Spinal cord (tissue), 10 donors: ENCODE results near the gene GRID1. TPM values are rescaled to one million over a fixed set of nuclear protein-coding genes. Genes with fewer than 3 reads are reported as not detected.

Experiments
- DNase-seq, 6 donors: peaks; one replicate each; pipeline versions ENCODE4 v3.0.0 to v3.0.0-alpha.2; 2013 to 2015; ENCODE audit warnings: low spot score in 6 of 6, low read depth in 4 of 6
- H3K27ac ChIP-seq: one replicate; pipeline ENCODE4 v1.5.1; 2013; ENCODE audit warnings: low read depth, low read length, control low read depth
- H3K27me3 ChIP-seq: one replicate; pipeline ENCODE4 v1.6.1; 2013; ENCODE audit warnings: low read length; ENCODE audit not compliant: control insufficient read depth, insufficient read depth
- H3K36me3 ChIP-seq: one replicate; pipeline ENCODE4 v1.6.1; 2013; ENCODE audit warnings: low read length; ENCODE audit not compliant: control insufficient read depth, insufficient read depth
- H3K4me1 ChIP-seq: one replicate; pipeline ENCODE4 v1.6.1; 2013; ENCODE audit warnings: low read length; ENCODE audit not compliant: control insufficient read depth, insufficient read depth
- H3K4me3 ChIP-seq: one replicate; pipeline ENCODE4 v1.5.1; 2013; ENCODE audit warnings: low read depth, low read length, control low read depth
- H3K9me3 ChIP-seq: one replicate; pipeline ENCODE4 v1.6.1; 2013; ENCODE audit warnings: low read length; ENCODE audit not compliant: control insufficient read depth, insufficient read depth
- WGBS: methylation state at CpG from one replicate; pipeline ENCODE4 v1.1.5; 2013; ENCODE audit warnings: missing lambda C conversion rate; ENCODE audit not compliant: insufficient coverage; 5-methylcytosine and 5-hydroxymethylcytosine counted together
- polyA plus RNA-seq, 2 donors: library from polyadenylated mRNA; unstranded; fragments of 120-200 nt; gene quantifications; one replicate each; pipeline ENCODE4 v1.2.1, GENCODE V29; 2013; ENCODE audit not compliant: insufficient read length in 2 of 2
- total RNA-seq, 2 donors: library from RNA; depleted of rRNA in 1 of 2; stranded (reverse); fragments of 120-200 nt in 1 of 2; fragments of >200 nt in 1 of 2; gene quantifications; one replicate each; pipeline versions ENCODE4 v1.2.3 to v1.2.4, GENCODE V29; 2013 to 2014
- donor health status: healthy.

Gene GRID1
- total and polyA plus RNA-seq, 4 donors = 7.6 to 30.1 (median 22.2) TPM

DNA sequence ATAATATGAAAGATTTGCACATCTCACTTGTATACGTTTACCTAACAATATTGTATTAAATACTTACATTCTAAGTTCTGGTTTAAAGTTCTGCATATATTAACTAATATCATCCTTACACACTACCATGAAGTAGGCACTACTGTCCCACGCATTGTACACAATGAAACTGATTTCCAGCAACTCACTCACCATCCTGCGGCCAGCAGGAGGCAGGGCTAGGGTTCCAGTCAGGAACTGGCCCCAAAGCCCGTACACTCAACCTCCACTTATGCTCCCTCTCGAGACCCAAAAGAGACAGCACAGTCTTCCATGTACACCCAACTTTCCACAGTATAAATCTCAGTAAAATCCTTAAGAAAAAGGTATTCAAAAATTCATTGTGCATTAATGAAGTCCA lies 41.4 kb downstream of the GRID1 start:
- 88% methylated on average over 4 of the region's 5 CpGs for WGBS
- peaks cover 17% of the 10 kb centered on the region for H3K4me1 ChIP-seq
- DNase-seq = no peak

DNA sequence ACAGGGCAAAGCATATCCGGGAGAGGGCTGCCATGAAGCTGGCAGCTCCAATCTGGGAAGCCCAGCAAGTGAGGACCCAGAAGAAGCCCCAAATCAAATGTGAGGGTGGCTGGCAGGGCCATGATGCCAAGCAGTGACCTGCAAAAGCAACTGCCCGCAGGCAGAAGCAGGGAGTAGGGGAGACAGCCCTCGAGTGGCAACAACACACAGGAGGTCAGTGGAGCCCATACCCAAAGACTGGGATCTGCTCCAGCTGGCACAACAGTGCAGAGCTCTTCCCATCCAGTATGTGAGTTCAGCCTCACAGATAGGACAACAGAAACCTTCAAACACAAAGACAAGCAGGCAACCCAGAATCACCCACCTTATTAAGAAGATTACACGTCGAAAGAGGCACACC lies 45.0 kb downstream of the GRID1 start:
- Histone ChIP-seq H3K27me3 (no peaks in the 10 kb centered on the region), H3K27ac (no peak overlapping the region), H3K4me1 (peaks cover 23% of the 10 kb centered on the region), H3K36me3 (no peaks in the 10 kb centered on the region), H3K9me3 (no peaks in the 10 kb centered on the region), H3K4me3 (no peak overlapping the region)
- DNase-seq = peak in 2 of 6 donors; percentile 54 to 58
- WGBS = 55% methylated on average over 3 of the region's 5 CpGs

More for the DNA sequence above, 41.4 kb downstream of the GRID1 start:
- Histone ChIP-seq H3K36me3 (no peaks in the 10 kb centered on the region), H3K27ac (no peak overlapping the region), H3K4me3 (no peak overlapping the region), H3K9me3 (no peaks in the 10 kb centered on the region), H3K27me3 (no peaks in the 10 kb centered on the region)

GRCh38 chr10:86319676-86320075 lies 46.9 kb downstream of the GRID1 start:
- peak in 1 of 6 donors; percentile 87 for DNase-seq
- 43% methylated on average over 1 of the region's 4 CpGs for WGBS
- H3K27ac ChIP-seq = no peak overlapping the region

GRCh38 chr10:86317949-86318725 lies 48.5 kb downstream of the GRID1 start:
- Histone ChIP-seq H3K4me3 (no peak overlapping the region), H3K36me3 (no peaks in the 10 kb centered on the region), H3K4me1 (peaks cover 45% of the 10 kb centered on the region), H3K9me3 (no peaks in the 10 kb centered on the region), H3K27ac (no peak overlapping the region), H3K27me3 (no peaks in the 10 kb centered on the region)
- no peak for DNase-seq
- 90% methylated on average over 4 of the region's 4 CpGs for WGBS

More at GRCh38 chr10:86319676-86320075, 46.9 kb downstream of the GRID1 start:
- H3K36me3 ChIP-seq = no peaks in the 10 kb centered on the region
- no peak overlapping the region for H3K4me3 ChIP-seq
- no peaks in the 10 kb centered on the region for H3K27me3 ChIP-seq
- peaks cover 32% of the 10 kb centered on the region for H3K4me1 ChIP-seq
- no peaks in the 10 kb centered on the region for H3K9me3 ChIP-seq

GRCh38 chr10:86316990-86317389 lies 49.6 kb downstream of the GRID1 start:
- Histone ChIP-seq H3K4me3 (no peak overlapping the region), H3K9me3 (no peaks in the 10 kb centered on the region), H3K27ac (no peak overlapping the region), H3K27me3 (no peaks in the 10 kb centered on the region), H3K36me3 (no peaks in the 10 kb centered on the region), H3K4me1 (peaks cover 50% of the 10 kb centered on the region)
- DNase-seq = no peak
- 60% methylated on average over 3 of the region's 5 CpGs for WGBS

- H3K4me3 ChIP-seq = no peak overlapping the region
- H3K4me1 ChIP-seq = peaks cover 45% of the 10 kb centered on the region
- no peaks in the 10 kb centered on the region for H3K36me3 ChIP-seq
- DNase-seq = no peak
- 93% methylated on average over 4 of the region's 4 CpGs for WGBS
- no peaks in the 10 kb centered on the region for H3K27me3 ChIP-seq
- no peaks in the 10 kb centered on the region for H3K9me3 ChIP-seq
- H3K27ac ChIP-seq = no peak overlapping the region
Observed at GRCh38 chr10:86316274-86316835, 50.2 kb downstream of the GRID1 start.

DNA sequence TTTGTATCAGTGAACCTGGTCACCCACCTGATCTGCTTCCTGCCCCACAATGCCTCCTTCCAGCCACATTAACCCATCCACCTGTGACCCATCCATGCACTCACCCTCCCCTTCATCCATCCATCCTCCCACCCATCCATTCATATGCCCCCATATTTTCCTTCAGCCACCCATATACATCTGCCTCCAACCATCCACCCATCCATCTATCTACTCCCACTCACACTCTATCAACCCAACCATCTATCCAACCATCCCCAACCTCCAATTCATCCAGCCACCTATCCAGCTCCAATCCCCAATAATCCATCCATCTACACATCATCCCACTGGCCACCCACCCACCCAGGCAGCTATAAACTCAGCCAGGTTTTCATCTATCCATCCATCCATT lies 51.0 kb downstream of the GRID1 start:
- Histone ChIP-seq H3K4me1 (peaks cover 44% of the 10 kb centered on the region), H3K27me3 (no peaks in the 10 kb centered on the region), H3K27ac (no peak overlapping the region), H3K4me3 (no peak overlapping the region), H3K36me3 (no peaks in the 10 kb centered on the region), H3K9me3 (no peaks in the 10 kb centered on the region)
- no peak for DNase-seq

- H3K4me3 ChIP-seq = no peak overlapping the region
- H3K36me3 ChIP-seq = no peaks in the 10 kb centered on the region
- H3K27me3 ChIP-seq = no peaks in the 10 kb centered on the region
- peaks cover 43% of the 10 kb centered on the region for H3K4me1 ChIP-seq
- 76% methylated on average over 7 of the region's 7 CpGs for WGBS
- DNase-seq = no peak
- H3K27ac ChIP-seq = no peak overlapping the region
- no peaks in the 10 kb centered on the region for H3K9me3 ChIP-seq
Observed at GRCh38 chr10:86314616-86315548, 51.7 kb downstream of the GRID1 start.

- H3K4me1 ChIP-seq = peaks cover 37% of the 10 kb centered on the region
- H3K27me3 ChIP-seq = no peaks in the 10 kb centered on the region
- H3K4me3 ChIP-seq = no peak overlapping the region
- H3K27ac ChIP-seq = no peak overlapping the region
- DNase-seq = peak in 2 of 6 donors; percentile 28 to 71
- no peaks in the 10 kb centered on the region for H3K9me3 ChIP-seq
- no peaks in the 10 kb centered on the region for H3K36me3 ChIP-seq
- 76% methylated on average over 8 of the region's 10 CpGs for WGBS
Observed at GRCh38 chr10:86313621-86314041, 53.0 kb downstream of the GRID1 start.
